Stimulated activated CD4-positive, alpha-beta T cell treated with anti-CD3 and anti-CD28 coated beads, TNF-alpha, amount 100 ng/mL, for 48 hours (primary cell): Measurements from ENCODE around the gene TMEM165.
"Not testable (repeated sequence)": the region's sequence is repeated elsewhere in the genome, so short reads cannot be mapped to it uniquely, and the experiment has no call there.

Source experiments
- DNase-seq, 3 donors: peaks; one replicate each; pipeline ENCODE4 v3.0.0-alpha.2; 2020; ENCODE audit warnings: low read depth in 3 of 3

The TMEM165 gene

GRCh38 chr4:55395529-55396307 lies at the start of gene TMEM165:
TMEM165 (plus strand) TSS chr4:55395957; CDS start chr4:55396190, 233 bp downstream.
- DNase-seq: peak; percentile 81 to 88 (median 86)

DNA sequence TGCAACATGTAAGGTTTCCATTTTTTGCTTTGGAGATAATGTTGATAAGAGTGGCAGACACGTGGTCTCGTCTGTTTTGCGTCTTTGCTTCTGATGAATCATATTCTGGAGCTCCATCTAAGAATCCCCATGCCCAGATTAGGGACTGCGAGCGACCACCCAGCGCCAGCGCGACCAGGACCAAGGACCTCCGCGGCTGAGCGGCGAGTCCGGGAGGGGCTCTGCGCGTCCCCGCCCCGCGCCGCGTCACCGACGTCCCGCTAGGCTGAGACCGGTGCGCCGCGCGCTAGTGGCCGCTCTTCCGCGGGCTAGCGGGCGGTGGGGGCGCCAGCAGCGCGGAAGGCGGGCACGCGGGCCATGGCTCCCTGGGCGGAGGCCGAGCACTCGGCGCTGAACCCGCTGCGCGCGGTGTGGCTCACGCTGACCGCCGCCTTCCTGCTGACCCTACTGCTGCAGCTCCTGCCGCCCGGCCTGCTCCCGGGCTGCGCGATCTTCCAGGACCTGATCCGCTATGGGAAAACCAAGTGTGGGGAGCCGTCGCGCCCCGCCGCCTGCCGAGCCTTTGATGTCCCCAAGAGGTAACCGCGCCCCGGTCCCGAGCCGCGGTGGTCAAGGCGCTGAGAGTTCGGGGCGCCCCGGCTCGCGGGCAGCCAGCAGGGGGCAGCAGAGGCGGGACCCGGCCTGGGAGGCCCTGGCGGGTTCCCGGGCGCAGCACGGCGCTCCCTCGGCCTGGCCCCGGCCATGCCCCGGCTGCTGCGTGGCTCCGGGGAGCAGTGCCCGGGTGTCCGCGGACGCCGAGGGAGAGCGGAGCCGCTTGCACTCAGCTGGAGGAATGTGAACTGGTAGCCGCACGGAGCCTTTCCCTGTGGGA lies 49.5 kb upstream of the TMEM165 start, which contains the start of gene SRD5A3:
Gene SRD5A3 (plus strand): TSS at position 263 of the 871 bp plus-strand sequence. CDS start 95 bp downstream, at position 358.
- DNase-seq: peak; percentile 64 to 77 (median 75)

DNA sequence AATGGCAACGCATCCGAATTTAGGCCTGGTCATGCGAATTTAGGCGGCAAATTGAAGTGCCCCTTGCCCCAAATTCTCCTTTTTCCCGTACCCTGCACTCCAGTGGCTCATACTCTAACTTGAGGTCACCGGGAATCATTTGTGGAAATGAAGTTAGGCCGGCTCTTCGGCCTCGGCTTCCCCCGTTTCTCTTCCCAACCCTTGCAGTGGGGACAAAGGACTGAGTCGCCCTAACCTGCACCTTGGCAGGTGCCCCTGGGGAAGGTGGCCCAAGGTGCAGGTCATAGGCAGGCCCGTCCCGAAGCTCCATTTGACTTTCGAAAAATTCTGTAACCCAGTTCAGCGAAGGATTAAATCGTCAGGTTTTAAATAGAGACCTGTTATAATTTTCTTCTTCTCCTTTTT lies 48.9 kb upstream of the TMEM165 start:
- DNase-seq: peak in 1 of 3 donors; percentile 8

GRCh38 chr4:55347610-55348228 lies 48.0 kb upstream of the TMEM165 start:
- DNase-seq: no peak

GRCh38 chr4:55348466-55348865 lies 47.3 kb upstream of the TMEM165 start:
- no peak for DNase-seq

DNA sequence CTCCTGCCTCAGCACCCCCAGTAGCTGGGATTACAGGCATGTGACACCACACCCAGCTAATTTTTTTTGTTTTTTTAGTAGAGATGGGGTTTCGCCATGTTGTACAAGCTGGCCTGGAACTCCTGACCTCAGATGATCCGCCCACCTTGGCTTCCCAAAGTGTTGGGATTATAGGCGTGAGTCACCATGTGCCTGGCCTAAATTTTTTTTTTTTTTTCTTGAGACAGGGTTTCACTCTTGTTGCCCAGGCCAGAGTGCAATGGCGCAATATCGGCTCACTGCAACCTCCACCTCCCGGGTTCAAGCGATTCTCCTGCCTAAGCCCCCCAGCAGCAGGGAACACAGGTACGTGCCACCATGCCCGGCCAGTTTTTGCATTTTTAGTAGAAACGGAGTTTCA lies 44.9 kb upstream of the TMEM165 start:
- not testable (repeated sequence) for DNase-seq

DNA sequence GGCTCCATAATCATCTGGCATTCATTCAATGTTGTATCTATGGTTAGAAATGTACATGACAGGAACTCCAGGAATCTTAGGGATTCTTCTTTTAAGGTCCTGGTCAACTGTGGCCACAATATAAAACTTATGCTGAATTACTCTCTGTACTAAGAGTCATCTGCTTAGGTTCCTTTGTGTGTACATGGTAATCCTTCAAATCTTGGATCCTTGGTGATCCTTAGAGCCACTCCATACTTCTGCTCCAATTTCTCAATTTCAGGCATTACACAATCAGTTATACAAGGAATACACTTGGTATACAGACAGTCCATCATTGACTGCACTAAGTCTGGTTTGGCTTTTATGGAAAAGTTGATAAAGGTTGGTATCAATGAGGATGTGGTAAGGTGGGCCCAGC lies 43.9 kb upstream of the TMEM165 start:
- no peak for DNase-seq

GRCh38 chr4:55352726-55353125 lies 43.0 kb upstream of the TMEM165 start:
- DNase-seq: no peak

DNA sequence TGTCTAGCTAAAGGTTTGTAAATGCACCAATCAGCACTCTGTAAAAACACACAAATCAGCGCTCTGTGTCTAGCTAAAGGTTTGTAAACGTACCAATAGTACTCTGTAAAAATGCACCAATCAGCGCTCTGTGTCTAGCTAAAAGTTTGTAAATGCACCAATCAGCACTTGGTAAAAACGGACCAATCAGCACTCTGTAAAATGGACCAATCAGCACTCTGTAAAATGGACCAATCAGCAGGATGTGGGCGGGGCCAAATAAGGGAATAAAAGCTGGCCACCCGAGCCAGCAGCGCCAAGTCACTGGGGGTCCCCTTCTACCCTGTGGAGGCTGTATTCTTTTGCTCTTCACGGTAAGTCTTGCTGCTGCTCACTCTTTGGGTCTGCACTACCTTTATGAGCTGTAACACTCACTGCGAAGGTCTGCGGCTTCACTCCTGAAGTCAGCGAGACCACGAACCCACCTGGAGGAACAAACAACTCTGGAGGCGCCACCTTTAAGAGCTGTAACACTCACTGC lies 42.5 kb upstream of the TMEM165 start:
- DNase-seq: not testable (repeated sequence)

GRCh38 chr4:55354648-55355047 lies 41.1 kb upstream of the TMEM165 start:
- DNase-seq: no peak

- no peak for DNase-seq
These were observed 40.2 kb upstream of the TMEM165 start for GRCh38 chr4:55355555-55355954.

DNA sequence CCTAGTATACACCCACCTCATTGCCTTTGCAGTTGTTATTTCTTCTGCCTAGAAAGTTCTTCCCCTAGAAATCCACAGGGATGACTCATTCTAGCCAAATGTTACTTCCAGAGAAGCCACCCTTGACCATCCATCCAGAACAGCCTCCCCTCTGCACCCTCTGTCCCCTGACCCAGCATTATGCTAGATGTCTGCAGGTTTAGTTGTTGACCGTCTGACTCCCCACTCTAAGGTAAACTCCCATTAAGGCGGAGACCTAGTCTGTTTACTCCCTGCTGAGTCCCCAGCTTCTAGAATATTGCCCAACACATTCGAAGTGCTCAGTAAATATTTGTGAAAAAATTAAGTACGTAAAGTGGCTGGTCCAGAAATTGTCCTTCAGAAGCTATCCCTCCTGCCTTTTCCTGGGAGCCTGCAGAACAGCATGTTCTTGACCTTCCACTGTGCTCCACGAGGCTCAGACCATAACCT lies 38.7 kb upstream of the TMEM165 start:
- DNase-seq: no peak

- DNase-seq: no peak
These were observed 37.5 kb upstream of the TMEM165 start for GRCh38 chr4:55358246-55358645.

DNA sequence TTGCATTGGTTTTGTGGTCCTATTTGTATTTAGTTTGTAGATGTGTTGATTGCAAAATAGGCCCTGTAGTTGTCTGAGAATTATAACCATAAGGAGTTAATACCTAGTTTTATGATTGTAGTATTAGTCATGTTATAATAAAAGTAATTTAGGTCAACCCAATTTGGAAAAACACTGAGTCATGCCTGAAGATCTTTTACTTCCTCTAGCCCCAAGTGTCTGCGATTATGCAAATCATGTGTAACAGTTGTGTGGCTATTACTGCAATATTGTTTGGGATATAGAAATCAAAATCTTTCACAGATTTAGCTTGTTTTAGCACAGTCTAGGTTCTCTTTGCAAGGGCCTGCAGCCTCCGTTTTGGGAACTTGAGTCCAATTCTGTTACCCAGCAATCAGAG lies 37.1 kb upstream of the TMEM165 start:
- no peak for DNase-seq

DNA sequence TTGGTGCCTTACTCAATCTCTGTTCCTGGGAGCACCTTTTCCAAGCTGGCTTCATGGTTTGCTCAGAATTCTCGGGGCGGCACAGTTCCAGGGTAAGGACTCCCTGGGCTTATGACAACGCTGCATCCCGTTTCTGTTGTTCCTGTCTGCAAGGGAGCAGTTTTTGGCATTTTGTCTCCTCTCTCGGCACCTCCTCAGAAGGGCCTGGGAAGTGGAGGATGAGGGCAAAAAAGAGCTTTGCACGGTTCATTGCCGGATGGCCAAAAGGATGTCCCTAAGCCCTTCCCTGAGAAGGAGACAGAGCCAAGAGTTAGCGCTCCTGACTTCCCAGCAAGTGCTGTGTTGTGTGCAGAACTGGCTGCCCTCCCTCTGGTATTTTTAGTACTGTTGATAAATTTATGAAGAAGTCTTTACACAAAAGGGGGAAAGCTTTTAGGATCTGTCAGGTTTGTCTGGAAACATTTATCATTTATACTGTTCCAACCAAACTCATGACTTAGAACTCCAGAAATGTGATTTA lies 36.3 kb upstream of the TMEM165 start:
- no peak for DNase-seq

DNA sequence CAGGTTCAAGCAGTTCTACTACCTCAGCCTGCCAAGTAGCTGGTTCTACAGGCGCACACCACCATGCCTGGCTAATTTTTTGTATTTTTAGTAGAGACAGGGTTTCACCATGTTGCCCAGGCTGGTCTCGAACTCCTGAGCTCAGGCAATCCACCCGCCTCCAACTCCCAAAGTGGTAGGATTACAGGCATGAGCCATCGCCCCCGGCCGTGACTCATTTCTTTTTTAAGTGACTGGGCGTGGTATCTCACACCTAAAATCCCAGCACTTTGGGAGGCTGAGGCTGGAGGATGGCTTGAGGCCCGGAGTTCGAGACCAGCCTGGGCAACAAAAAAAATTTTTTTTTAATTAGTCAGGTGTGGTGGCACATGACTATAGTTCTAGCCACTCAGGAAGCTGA lies 32.8 kb upstream of the TMEM165 start:
- DNase-seq: not testable (repeated sequence)

DNA sequence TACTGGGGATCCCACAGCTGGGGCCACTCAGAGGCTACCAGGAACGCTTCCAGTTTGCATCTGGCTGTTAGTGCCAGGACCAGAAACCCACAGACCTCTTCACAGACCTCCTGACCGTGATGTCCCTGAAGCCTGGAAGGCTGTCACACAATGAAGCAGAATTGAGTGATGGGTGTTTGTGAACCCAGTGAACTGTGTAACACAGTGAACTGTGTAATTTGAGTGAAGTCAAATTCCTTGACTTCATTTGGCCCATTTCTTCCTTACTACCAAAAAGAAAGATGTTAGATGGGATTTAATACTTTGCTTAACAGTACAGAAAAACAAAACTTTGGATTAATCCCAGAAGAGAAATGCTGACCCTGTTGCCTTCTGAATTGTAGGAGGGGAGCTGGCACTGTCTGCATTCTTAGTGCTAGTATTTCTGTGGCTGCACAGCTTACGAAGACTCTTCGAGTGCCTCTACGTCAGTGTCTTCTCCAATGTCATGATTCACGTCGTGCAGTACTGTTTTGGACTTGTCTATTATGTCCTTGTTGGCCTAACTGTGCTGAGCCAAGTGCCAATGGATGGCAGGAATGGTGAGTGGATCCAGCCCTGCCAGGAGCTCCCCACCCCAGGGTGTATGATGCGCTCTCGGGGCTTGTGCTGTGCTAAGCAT lies 31.9 kb upstream of the TMEM165 start:
- no peak for DNase-seq

- no peak for DNase-seq
These were observed 30.9 kb upstream of the TMEM165 start for GRCh38 chr4:55364691-55365344.

DNA sequence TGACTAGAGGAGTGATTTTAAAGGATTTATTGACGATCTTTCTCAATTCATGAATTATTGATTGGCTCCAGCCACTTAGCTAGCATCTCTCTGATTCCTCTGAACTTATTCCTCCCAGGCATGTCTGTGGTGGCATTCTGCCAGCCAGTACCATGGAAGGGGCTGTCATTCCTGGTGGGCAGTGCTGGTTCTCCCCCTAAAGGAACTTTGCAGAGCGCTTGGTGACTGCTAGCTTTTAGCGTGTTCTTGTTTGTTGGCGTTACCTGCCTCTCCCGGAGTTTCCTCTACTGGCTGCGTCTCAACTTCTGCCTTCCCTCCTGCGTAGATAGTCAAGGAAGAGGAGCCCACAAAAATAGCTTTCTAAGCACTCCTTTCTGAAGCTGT lies 30.4 kb upstream of the TMEM165 start:
- no peak for DNase-seq

DNA sequence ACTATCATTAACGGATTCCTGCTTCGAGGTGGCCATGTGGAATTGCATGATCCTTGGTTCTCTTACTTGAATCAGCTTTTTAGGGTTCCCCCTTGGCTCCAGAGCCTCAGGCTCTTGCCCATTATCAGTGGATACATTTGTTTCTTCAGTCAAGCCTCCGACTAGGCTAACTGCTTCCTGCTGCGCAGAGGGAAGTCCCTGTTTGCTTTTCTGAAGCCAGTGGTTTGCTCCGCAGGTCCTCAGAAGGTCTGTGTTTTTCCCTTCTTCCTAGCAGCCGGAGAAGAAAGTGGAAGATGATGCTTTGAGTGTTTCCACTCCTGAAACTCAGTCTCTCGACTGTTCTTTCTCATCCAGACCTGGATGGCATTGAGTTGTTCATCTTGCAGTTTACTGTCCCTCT lies 29.1 kb upstream of the TMEM165 start:
- DNase-seq: no peak
